DND-41 (cell line): Measurements from ENCODE around the gene PARVA.
"Not testable (repeated sequence)": the region's sequence is repeated elsewhere in the genome, so short reads cannot be mapped to it uniquely, and the experiment has no call there.

Experiments
- ATAC-seq: fragments of 200-7000 bp; cut with Tn5 transposase; 3 replicates; pipeline ENCODE4 v1.9.1; 2021; ENCODE audit warnings: low read depth; ENCODE audit not compliant: insufficient read depth
- DNase-seq: peaks from one replicate; pipeline ENCODE4 v3.0.0-alpha.2; 2020
- H2AFZ ChIP-seq: 2 replicates; pipeline ENCODE4 v1.6.0; 2012; ENCODE audit warnings: low read depth, low read length
- H3K27ac ChIP-seq: 2 replicates; pipeline ENCODE4 v1.5.1; 2012; ENCODE audit warnings: low read length, inconsistent platforms
- H3K27me3 ChIP-seq: fragments of 200-600 bp; sonication (generic); 2 replicates; pipeline ENCODE4 v1.6.0; 2012; ENCODE audit warnings: low read length, mild to moderate bottlenecking, inconsistent platforms; ENCODE audit not compliant: insufficient read depth, poor library complexity
- H3K36me3 ChIP-seq: 2 replicates; pipeline ENCODE4 v1.5.1; 2012; ENCODE audit warnings: low read length, inconsistent platforms; ENCODE audit not compliant: insufficient read depth
- H3K4me1 ChIP-seq: 2 replicates; pipeline ENCODE4 v1.5.1; 2012; ENCODE audit warnings: mild to moderate bottlenecking, low read length; ENCODE audit not compliant: insufficient read depth
- H3K4me2 ChIP-seq: 2 replicates; pipeline ENCODE4 v1.6.0; 2012; ENCODE audit warnings: mild to moderate bottlenecking, moderate library complexity, low read length, inconsistent platforms; ENCODE audit not compliant: insufficient read depth
- H3K4me3 ChIP-seq, 2 experiments: fragments of 200-600 bp in 1 of 2; shearing (Covaris generic) in 1 of 2; 2 replicates each; pipeline ENCODE4 v1.5.1; 2012 to 2016; ENCODE audit warnings: inconsistent platforms in 2 of 2, low read length in 2 of 2, mild to moderate bottlenecking in 2 of 2, low read depth in 1 of 2, moderate library complexity in 1 of 2
- H3K79me2 ChIP-seq: 2 replicates; pipeline ENCODE4 v1.6.0; 2012; ENCODE audit warnings: low read length, inconsistent platforms; ENCODE audit not compliant: insufficient read depth
- H3K9ac ChIP-seq: 2 replicates; pipeline ENCODE4 v1.6.0; 2012; ENCODE audit warnings: low read depth, mild to moderate bottlenecking, inconsistent platforms, low read length, moderate library complexity
- H3K9me3 ChIP-seq: 2 replicates; pipeline ENCODE4 v1.5.1; 2012; ENCODE audit warnings: low read length, moderate library complexity, mild to moderate bottlenecking, inconsistent platforms; ENCODE audit not compliant: insufficient read depth, severe bottlenecking
- H4K20me1 ChIP-seq: 2 replicates; pipeline ENCODE4 v1.6.0; 2012; ENCODE audit warnings: low read length; ENCODE audit not compliant: insufficient read depth
- CTCF ChIP-seq: IDR thresholded peaks from 2 replicates; pipeline ENCODE4 v1.5.1; 2012; ENCODE audit warnings: borderline replicate concordance, low read length, moderate library complexity, mild to moderate bottlenecking; ENCODE audit not compliant: poor library complexity, severe bottlenecking; ENCODE audit errors: extremely low read depth
- EZH2 ChIP-seq: IDR thresholded peaks from 3 replicates; pipeline ENCODE4 v1.6.1; 2012; ENCODE audit warnings: borderline replicate concordance, low read depth, mild to moderate bottlenecking, moderate library complexity, low read length, inconsistent platforms; ENCODE audit not compliant: severe bottlenecking

PARVA gene

GRCh38 chr11:12353534-12353933 is 23.8 kb upstream of the PARVA start:
- no peak overlapping the region for H3K4me2 ChIP-seq
- H3K9me3 ChIP-seq = no peaks in the 10 kb centered on the region
- H3K27me3 ChIP-seq = peaks cover 17% of the 10 kb centered on the region
- H3K27ac ChIP-seq = no peak overlapping the region
- ATAC-seq = no peak
- no peaks in the 10 kb centered on the region for H3K36me3 ChIP-seq
- no peak for TF ChIP-seq CTCF
- no peak for TF ChIP-seq EZH2
- no peak overlapping the region for H2AFZ ChIP-seq
- H3K4me3 ChIP-seq = no peak overlapping the region
- no peak overlapping the region for H3K9ac ChIP-seq
- DNase-seq = no peak
- no peaks in the 10 kb centered on the region for H4K20me1 ChIP-seq
- no peaks in the 10 kb centered on the region for H3K79me2 ChIP-seq
- H3K4me1 ChIP-seq = no peaks in the 10 kb centered on the region

DNA sequence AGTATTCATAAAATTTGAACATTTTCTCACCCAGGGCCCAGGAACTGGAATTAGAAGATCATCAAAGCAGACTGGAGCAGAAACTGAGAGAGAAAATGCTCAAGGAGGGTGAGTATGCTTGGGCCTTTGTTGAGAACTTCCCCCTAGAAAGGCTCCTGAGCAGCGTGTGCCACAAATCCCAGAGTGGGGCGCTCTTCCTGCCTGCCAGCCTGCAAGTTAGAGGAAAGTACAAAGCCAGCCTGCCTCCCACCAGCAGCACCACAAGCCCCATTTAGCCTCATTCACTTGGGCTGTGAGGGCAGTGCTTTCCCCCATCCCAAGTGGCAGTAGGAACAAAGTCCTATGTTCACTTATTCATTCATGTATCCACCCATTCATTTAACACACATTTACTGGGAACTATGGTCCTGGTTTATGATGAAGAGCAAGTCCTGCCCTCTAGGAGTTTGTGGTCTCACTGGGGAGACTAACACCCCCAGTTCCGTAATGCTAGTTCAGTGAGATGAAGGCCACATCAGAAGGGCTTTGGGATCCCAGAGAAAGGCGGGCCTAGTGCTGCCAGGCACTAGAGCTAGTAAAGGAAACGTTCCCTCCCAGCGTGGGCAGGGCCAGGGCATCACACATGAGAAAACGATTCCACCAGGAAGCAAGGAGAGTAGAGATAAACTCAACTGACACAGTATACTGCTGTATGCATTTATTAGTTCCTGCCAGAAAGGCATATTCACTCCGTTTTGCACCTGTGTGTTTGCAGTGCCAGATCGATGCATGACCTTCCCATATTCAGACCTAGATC is 22.4 kb upstream of the PARVA start:
- no peak overlapping the region for H2AFZ ChIP-seq

GRCh38 chr11:12356944-12357655 is 20.3 kb upstream of the PARVA start:
- no peak overlapping the region for H3K9ac ChIP-seq
- H3K79me2 ChIP-seq = no peaks in the 10 kb centered on the region
- no peak overlapping the region for H3K4me2 ChIP-seq
- TF ChIP-seq CTCF (no peak), EZH2 (no peak)
- no peaks in the 10 kb centered on the region for H3K36me3 ChIP-seq
- H3K4me1 ChIP-seq = no peaks in the 10 kb centered on the region
- DNase-seq (no peak), ATAC-seq (no peak)
- no peak overlapping the region for H2AFZ ChIP-seq
- H3K4me3 ChIP-seq = no peak overlapping the region
- H3K9me3 ChIP-seq = no peaks in the 10 kb centered on the region
- no peak overlapping the region for H3K27ac ChIP-seq
- H3K27me3 ChIP-seq = peaks cover 14% of the 10 kb centered on the region
- H4K20me1 ChIP-seq = no peaks in the 10 kb centered on the region

More for the DNA sequence above, 22.4 kb upstream of the PARVA start:
- no peak overlapping the region for H3K9ac ChIP-seq
- TF ChIP-seq CTCF (no peak), EZH2 (no peak)
- no peak overlapping the region for H3K4me2 ChIP-seq
- DNase-seq = no peak
- ATAC-seq = no peak
- no peaks in the 10 kb centered on the region for H3K36me3 ChIP-seq
- H3K27me3 ChIP-seq = peaks cover 17% of the 10 kb centered on the region
- H3K4me3 ChIP-seq = no peak overlapping the region
- no peaks in the 10 kb centered on the region for H4K20me1 ChIP-seq
- H3K4me1 ChIP-seq = no peaks in the 10 kb centered on the region
- H3K27ac ChIP-seq = no peak overlapping the region
- H3K9me3 ChIP-seq = no peaks in the 10 kb centered on the region
- no peaks in the 10 kb centered on the region for H3K79me2 ChIP-seq

DNA sequence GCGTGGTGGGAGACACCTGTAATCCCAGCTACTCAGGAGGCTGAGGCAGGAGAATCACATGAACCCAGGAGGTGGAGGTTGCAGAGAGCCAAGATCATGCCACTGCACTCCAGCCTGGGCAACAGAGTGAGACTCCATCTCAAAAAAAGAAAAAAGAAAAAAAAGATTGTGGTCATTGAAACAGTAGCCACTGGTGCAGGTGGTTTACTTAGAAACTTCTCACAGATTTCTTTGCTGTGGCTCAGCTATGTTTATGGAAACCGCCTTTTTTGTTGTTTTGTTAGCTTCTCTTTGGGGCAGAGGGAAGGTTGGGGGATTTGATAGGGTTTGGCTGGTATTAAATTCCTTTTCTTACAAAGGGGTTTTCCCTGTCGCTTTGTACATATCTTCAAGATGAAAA is 19.7 kb upstream of the PARVA start:
- not testable (repeated sequence) for H3K9ac ChIP-seq, H3K36me3 ChIP-seq, H3K79me2 ChIP-seq, H4K20me1 ChIP-seq, H3K4me2 ChIP-seq, DNase-seq, ATAC-seq, H2AFZ ChIP-seq, H3K27ac ChIP-seq, H3K4me3 ChIP-seq, H3K9me3 ChIP-seq, H3K4me1 ChIP-seq
- H3K27me3 ChIP-seq = peaks cover 15% of the 10 kb centered on the region
